Chondrocyte (in vitro differentiated cells): ENCODE results near the gene DUSP9. TPM values are rescaled to one million over a fixed set of nuclear protein-coding genes. Genes with fewer than 3 reads are reported as not detected.
"Not testable (repeated sequence)": the region's sequence is repeated elsewhere in the genome, so short reads cannot be mapped to it uniquely, and the experiment has no call there.

Experiments
- DNase-seq: peaks from one replicate; pipeline ENCODE4 v3.0.0; 2021; ENCODE audit warnings: mixed read lengths, low spot score
- H3K27ac Mint-ChIP-seq: one replicate; pipeline ENCODE4 v1.8.0; 2021; ENCODE audit warnings: mild to moderate bottlenecking, moderate library complexity, mixed read lengths; ENCODE audit not compliant: unreplicated experiment
- H3K27me3 Mint-ChIP-seq: 2 replicates; pipeline ENCODE4 v1.8.0; 2021; ENCODE audit warnings: low read depth, mixed read lengths
- H3K36me3 Mint-ChIP-seq: 2 replicates; pipeline ENCODE4 v1.8.0; 2021; ENCODE audit warnings: low read depth, mixed read lengths
- H3K4me1 Mint-ChIP-seq: 2 replicates; pipeline ENCODE4 v1.8.0; 2021; ENCODE audit warnings: low read depth, mild to moderate bottlenecking, mixed read lengths
- H3K4me3 Mint-ChIP-seq: one replicate; pipeline ENCODE4 v1.8.0; 2021; ENCODE audit warnings: mild to moderate bottlenecking, moderate library complexity, mixed read lengths; ENCODE audit not compliant: unreplicated experiment
- H3K9me3 Mint-ChIP-seq: 2 replicates; pipeline ENCODE4 v1.8.0; 2021; ENCODE audit warnings: low read depth, mixed read lengths
- CTCF ChIP-seq: fragments of 200-600 bp; sonication (generic); IDR thresholded peaks from 2 replicates; pipeline ENCODE4 v1.5.0; 2021; ENCODE audit warnings: antibody characterized with exemption, mild to moderate bottlenecking, moderate library complexity
- total RNA-seq: library from RNA; stranded (reverse); gene quantifications from 3 replicates; pipeline ENCODE4 v1.2.1, GENCODE V29; 2021

DUSP9 gene
- total RNA-seq, 1 donor from 2014 or later: not detected

GRCh38 chrX:153693216-153694086 lies 46.4 kb downstream of the DUSP9 start:
- no peak for TF ChIP-seq CTCF
- Mint-ChIP-seq H3K27ac (no peak overlapping the region), H3K27me3 (no peaks in the 10 kb centered on the region), H3K4me3 (no peak overlapping the region), H3K9me3 (no peaks in the 10 kb centered on the region), H3K4me1 (peaks cover 2% of the 10 kb centered on the region), H3K36me3 (peaks cover 6% of the 10 kb centered on the region)
- peak; percentile 85 for DNase-seq

- DNase-seq, H3K27ac Mint-ChIP-seq, H3K9me3 Mint-ChIP-seq, H3K27me3 Mint-ChIP-seq, H3K4me3 Mint-ChIP-seq, H3K4me1 Mint-ChIP-seq, H3K36me3 Mint-ChIP-seq: not testable (repeated sequence)
Measured at GRCh38 chrX:153694256-153694655, 47.3 kb downstream of the DUSP9 start.

- Mint-ChIP-seq H3K36me3 (peaks cover 6% of the 10 kb centered on the region), H3K4me1 (peaks cover under 1% of the 10 kb centered on the region), H3K27me3 (no peaks in the 10 kb centered on the region), H3K4me3 (no peak overlapping the region), H3K9me3 (no peaks in the 10 kb centered on the region), H3K27ac (no peak overlapping the region)
- TF ChIP-seq CTCF: no peak
- DNase-seq: peak; percentile 83
Measured at GRCh38 chrX:153694687-153695270, 47.8 kb downstream of the DUSP9 start.

- no peak for DNase-seq
- Mint-ChIP-seq H3K27ac (no peak overlapping the region), H3K4me3 (no peak overlapping the region), H3K27me3 (no peaks in the 10 kb centered on the region), H3K36me3 (peaks cover 6% of the 10 kb centered on the region), H3K4me1 (peaks cover 3% of the 10 kb centered on the region), H3K9me3 (no peaks in the 10 kb centered on the region)
- no peak for TF ChIP-seq CTCF
Measured at GRCh38 chrX:153696100-153696499, 49.1 kb downstream of the DUSP9 start.

GRCh38 chrX:153696538-153696937 lies 49.5 kb downstream of the DUSP9 start:
- not testable (repeated sequence) for H3K27me3 Mint-ChIP-seq, DNase-seq, H3K9me3 Mint-ChIP-seq, H3K4me1 Mint-ChIP-seq, H3K27ac Mint-ChIP-seq, H3K36me3 Mint-ChIP-seq, H3K4me3 Mint-ChIP-seq

GRCh38 chrX:153696986-153697722 lies 50.2 kb downstream of the DUSP9 start:
- not testable (repeated sequence) for DNase-seq, H3K4me1 Mint-ChIP-seq, H3K36me3 Mint-ChIP-seq, H3K9me3 Mint-ChIP-seq, H3K27me3 Mint-ChIP-seq, H3K4me3 Mint-ChIP-seq
- H3K27ac Mint-ChIP-seq: peak overlapping the region; percentile 77
